Mesothelial cell of epicardium (in vitro differentiated cells): Measurements from ENCODE around the gene RANBP6. TPM values are rescaled to one million over a fixed set of nuclear protein-coding genes. Genes with fewer than 3 reads are reported as not detected.

Source experiments
- DNase-seq, 2 experiments: peaks; one replicate each; pipeline ENCODE4 v3.0.0; 2021; ENCODE audit warnings: low spot score in 2 of 2; ENCODE audit not compliant: unreplicated experiment in 2 of 2
- H3K27ac Mint-ChIP-seq: 2 replicates; pipeline ENCODE4 v1.8.0; 2021; ENCODE audit warnings: mixed read lengths
- H3K27me3 Mint-ChIP-seq: 2 replicates; pipeline ENCODE4 v1.8.0; 2021; ENCODE audit warnings: low read depth, mixed read lengths
- H3K36me3 Mint-ChIP-seq: 2 replicates; pipeline ENCODE4 v1.8.0; 2021; ENCODE audit warnings: mixed read lengths
- H3K4me1 Mint-ChIP-seq: 2 replicates; pipeline ENCODE4 v1.8.0; 2021; ENCODE audit warnings: mixed read lengths
- H3K4me3 Mint-ChIP-seq: 2 replicates; pipeline ENCODE4 v1.8.0; 2021; ENCODE audit warnings: mild to moderate bottlenecking, moderate library complexity, mixed read lengths
- H3K9me3 Mint-ChIP-seq: 2 replicates; pipeline ENCODE4 v1.8.0; 2021; ENCODE audit warnings: mixed read lengths
- CTCF ChIP-seq: fragments of 200-600 bp; sonication (generic); IDR thresholded peaks from one replicate; pipeline ENCODE4 v1.5.0; 2021; ENCODE audit warnings: antibody characterized with exemption; ENCODE audit not compliant: unreplicated experiment
- microRNA-seq: library from miRNA; unstranded; fragments of <30 nt; microRNA quantifications from one replicate; pipeline ENCODE4 v1.2.0, GENCODE V29; 2021; ENCODE audit warnings: inconsistent platforms, mixed read lengths
- total RNA-seq: library from RNA; stranded (reverse); gene quantifications from 3 replicates; pipeline ENCODE4 v1.2.1, GENCODE V29; 2021

RANBP6 gene
- total RNA-seq, 1 donor from 2014 or later = 22.0 TPM

- Mint-ChIP-seq H3K36me3 (peaks cover 46% of the 10 kb centered on the region), H3K4me1 (peaks cover under 1% of the 10 kb centered on the region), H3K27ac (no peak overlapping the region), H3K9me3 (peaks cover 22% of the 10 kb centered on the region), H3K27me3 (no peaks in the 10 kb centered on the region), H3K4me3 (no peak overlapping the region)
- DNase-seq = no peak
- TF ChIP-seq CTCF = no peak
These were observed 36.9 kb downstream of the RANBP6 start for GRCh38 chr9:5978523-5978922.

GRCh38 chr9:5976674-5977397 is 38.6 kb downstream of the RANBP6 start:
- no peaks in the 10 kb centered on the region for H3K27me3 Mint-ChIP-seq
- peaks cover 51% of the 10 kb centered on the region for H3K36me3 Mint-ChIP-seq
- H3K4me1 Mint-ChIP-seq = no peaks in the 10 kb centered on the region
- DNase-seq = no peak
- H3K27ac Mint-ChIP-seq = no peak overlapping the region
- no peak for TF ChIP-seq CTCF
- H3K4me3 Mint-ChIP-seq = no peak overlapping the region
- H3K9me3 Mint-ChIP-seq = peaks cover 32% of the 10 kb centered on the region

GRCh38 chr9:5971740-5972139 is 43.7 kb downstream of the RANBP6 start:
- peaks cover 32% of the 10 kb centered on the region for H3K9me3 Mint-ChIP-seq
- TF ChIP-seq CTCF = no peak
- no peaks in the 10 kb centered on the region for H3K4me1 Mint-ChIP-seq
- H3K4me3 Mint-ChIP-seq = no peak overlapping the region
- no peaks in the 10 kb centered on the region for H3K27me3 Mint-ChIP-seq
- H3K36me3 Mint-ChIP-seq = peaks cover 49% of the 10 kb centered on the region
- no peak overlapping the region for H3K27ac Mint-ChIP-seq
- DNase-seq = no peak

Small RNA genes within 50 kb of the gene (microRNA-seq; reads per million reads assigned to microRNA genes)
- not detected for gene MIR4665

Other genes with a start within 250 kb of the RANBP6 start
- gene ERMP1, start 182.5 kb downstream of the RANBP6 start, total RNA-seq = 25.2 to 26.1 TPM (median 25.4 TPM) in 3 replicates
- not detected in 3 replicates for gene MLANA, start 124.7 kb downstream of the RANBP6 start, total RNA-seq
- 4.2 to 5.4 TPM (median 4.7 TPM) in 3 replicates for gene IL33, start 200.2 kb upstream of the RANBP6 start, total RNA-seq